Measurements from ENCODE around the gene FBXL3.
"Not testable (repeated sequence)": the region's sequence is repeated elsewhere in the genome, so short reads cannot be mapped to it uniquely, and the experiment has no call there.

The FBXL3 gene

GRCh38 chr13:76983676-76984075, 43.3 kb downstream of the FBXL3 start:
- DNase-seq (ENCODE audit: low read depth) = no peak

- no peak for DNase-seq (ENCODE audit: low read depth)
Measured at GRCh38 chr13:76982061-76982460, 44.9 kb downstream of the FBXL3 start.

GRCh38 chr13:76980075-76980718, 46.8 kb downstream of the FBXL3 start:
- DNase-seq (ENCODE audit: low read depth) = peak; percentile 92

GRCh38 chr13:76976929-76977328, 50.0 kb downstream of the FBXL3 start:
- DNase-seq (ENCODE audit: low read depth) = no peak

- no peak for DNase-seq (ENCODE audit: low read depth)
Measured at GRCh38 chr13:76976490-76976889, 50.5 kb downstream of the FBXL3 start.

- no peak for DNase-seq (ENCODE audit: low read depth)
Measured at GRCh38 chr13:76975863-76976262, 51.1 kb downstream of the FBXL3 start.

- DNase-seq (ENCODE audit: low read depth) = no peak
Measured at GRCh38 chr13:76974618-76974975, 52.4 kb downstream of the FBXL3 start.

- DNase-seq (ENCODE audit: low read depth) = no peak
Measured at GRCh38 chr13:76973920-76974617, 52.9 kb downstream of the FBXL3 start.

- DNase-seq (ENCODE audit: low read depth) = no peak
Measured at GRCh38 chr13:76971851-76972829, 54.8 kb downstream of the FBXL3 start.

GRCh38 chr13:76971215-76971614, 55.7 kb downstream of the FBXL3 start:
- no peak for DNase-seq (ENCODE audit: low read depth)

- no peak for DNase-seq (ENCODE audit: low read depth)
Measured at GRCh38 chr13:76969488-76970365, 57.2 kb downstream of the FBXL3 start.

- DNase-seq (ENCODE audit: low read depth) = no peak
Measured at GRCh38 chr13:76968041-76968440, 58.9 kb downstream of the FBXL3 start.

GRCh38 chr13:76967031-76967430, 59.9 kb downstream of the FBXL3 start:
- no peak for DNase-seq (ENCODE audit: low read depth)

GRCh38 chr13:76965759-76966421, 61.1 kb downstream of the FBXL3 start:
- no peak for DNase-seq (ENCODE audit: low read depth)

GRCh38 chr13:76959734-76960133, 67.2 kb downstream of the FBXL3 start:
- not testable (repeated sequence) for DNase-seq (ENCODE audit: low read depth)

- DNase-seq (ENCODE audit: low read depth) = no peak
Measured at GRCh38 chr13:76958841-76959432, 68.0 kb downstream of the FBXL3 start.

- DNase-seq (ENCODE audit: low read depth) = no peak
Measured at GRCh38 chr13:76955661-76956060, 71.3 kb downstream of the FBXL3 start.

All from stimulated activated CD8-positive, alpha-beta memory T cell treated with anti-CD3 and anti-CD28 coated beads, Interleukin-15, amount 100 ng/mL, for 24 hours (primary cell).